ENCODE measurements around the gene SCN7A.

DNA sequence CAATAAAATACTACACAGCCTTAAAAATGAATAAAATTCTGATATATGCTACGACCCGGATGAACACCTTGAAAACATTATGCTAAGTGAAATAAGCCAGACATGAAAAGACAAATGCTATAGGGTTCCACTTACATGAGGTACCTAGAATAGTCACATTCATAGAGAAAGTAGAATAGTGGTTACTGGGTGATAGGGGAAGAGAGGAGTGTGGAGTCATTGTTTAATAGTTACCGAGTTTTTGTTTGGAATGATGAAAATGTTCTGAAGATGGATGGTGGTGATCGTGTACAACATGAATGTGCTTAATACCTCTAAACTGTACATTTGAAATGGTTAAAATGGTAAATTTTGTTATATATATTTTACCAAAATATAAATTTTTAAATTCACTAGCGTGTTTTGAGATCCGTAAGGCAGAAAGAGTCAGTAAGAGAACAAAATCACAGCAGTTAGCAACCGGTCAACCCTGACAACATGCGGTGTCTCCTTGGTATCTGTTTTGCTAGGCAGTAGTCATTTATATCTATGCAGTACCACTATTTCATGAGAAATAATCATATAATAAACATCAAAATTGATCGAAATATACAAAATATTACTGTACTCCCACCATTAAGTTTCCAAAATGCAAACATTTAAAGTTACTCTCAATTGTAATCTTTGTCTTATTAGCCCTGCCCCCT, 129.4 kb downstream of the SCN7A start:
- TF ChIP-seq, protein P1, sequence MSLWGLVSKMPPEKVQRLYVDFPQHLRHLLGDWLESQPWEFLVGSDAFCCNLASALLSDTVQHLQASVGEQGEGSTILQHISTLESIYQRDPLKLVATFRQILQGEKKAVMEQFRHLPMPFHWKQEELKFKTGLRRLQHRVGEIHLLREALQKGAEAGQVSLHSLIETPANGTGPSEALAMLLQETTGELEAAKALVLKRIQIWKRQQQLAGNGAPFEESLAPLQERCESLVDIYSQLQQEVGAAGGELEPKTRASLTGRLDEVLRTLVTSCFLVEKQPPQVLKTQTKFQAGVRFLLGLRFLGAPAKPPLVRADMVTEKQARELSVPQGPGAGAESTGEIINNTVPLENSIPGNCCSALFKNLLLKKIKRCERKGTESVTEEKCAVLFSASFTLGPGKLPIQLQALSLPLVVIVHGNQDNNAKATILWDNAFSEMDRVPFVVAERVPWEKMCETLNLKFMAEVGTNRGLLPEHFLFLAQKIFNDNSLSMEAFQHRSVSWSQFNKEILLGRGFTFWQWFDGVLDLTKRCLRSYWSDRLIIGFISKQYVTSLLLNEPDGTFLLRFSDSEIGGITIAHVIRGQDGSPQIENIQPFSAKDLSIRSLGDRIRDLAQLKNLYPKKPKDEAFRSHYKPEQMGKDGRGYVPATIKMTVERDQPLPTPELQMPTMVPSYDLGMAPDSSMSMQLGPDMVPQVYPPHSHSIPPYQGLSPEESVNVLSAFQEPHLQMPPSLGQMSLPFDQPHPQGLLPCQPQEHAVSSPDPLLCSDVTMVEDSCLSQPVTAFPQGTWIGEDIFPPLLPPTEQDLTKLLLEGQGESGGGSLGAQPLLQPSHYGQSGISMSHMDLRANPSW (CRISPR knock-in tag; conservative IDR thresholded peaks at IDR 0.05; ENCODE audit: low read depth) = no peak
- TF ChIP-seq, protein P2, sequence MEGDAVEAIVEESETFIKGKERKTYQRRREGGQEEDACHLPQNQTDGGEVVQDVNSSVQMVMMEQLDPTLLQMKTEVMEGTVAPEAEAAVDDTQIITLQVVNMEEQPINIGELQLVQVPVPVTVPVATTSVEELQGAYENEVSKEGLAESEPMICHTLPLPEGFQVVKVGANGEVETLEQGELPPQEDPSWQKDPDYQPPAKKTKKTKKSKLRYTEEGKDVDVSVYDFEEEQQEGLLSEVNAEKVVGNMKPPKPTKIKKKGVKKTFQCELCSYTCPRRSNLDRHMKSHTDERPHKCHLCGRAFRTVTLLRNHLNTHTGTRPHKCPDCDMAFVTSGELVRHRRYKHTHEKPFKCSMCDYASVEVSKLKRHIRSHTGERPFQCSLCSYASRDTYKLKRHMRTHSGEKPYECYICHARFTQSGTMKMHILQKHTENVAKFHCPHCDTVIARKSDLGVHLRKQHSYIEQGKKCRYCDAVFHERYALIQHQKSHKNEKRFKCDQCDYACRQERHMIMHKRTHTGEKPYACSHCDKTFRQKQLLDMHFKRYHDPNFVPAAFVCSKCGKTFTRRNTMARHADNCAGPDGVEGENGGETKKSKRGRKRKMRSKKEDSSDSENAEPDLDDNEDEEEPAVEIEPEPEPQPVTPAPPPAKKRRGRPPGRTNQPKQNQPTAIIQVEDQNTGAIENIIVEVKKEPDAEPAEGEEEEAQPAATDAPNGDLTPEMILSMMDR (IDR thresholded peaks at IDR 0.05) = no peak
- TF ChIP-seq ELF4 (CRISPR knock-in tag; IDR thresholded peaks at IDR 0.05; ENCODE audit: low read depth) = no peak

All from WTC11 (cell line).